ENCODE measurements around the gene STAG1. TPM values are rescaled to one million over a fixed set of nuclear protein-coding genes. Genes with fewer than 3 reads are reported as not detected.

Gene STAG1
- total and polyA plus RNA-seq, 9 of the 15 experiments (the other 6 are each of a cell fraction or from before 2014, with no cell fraction given): 2.7 to 17.7 (median 8.8) TPM

GRCh38 chr3:136562026-136562425 is 190.2 kb downstream of the STAG1 start (continued):
- TF ChIP-seq, protein P1, sequence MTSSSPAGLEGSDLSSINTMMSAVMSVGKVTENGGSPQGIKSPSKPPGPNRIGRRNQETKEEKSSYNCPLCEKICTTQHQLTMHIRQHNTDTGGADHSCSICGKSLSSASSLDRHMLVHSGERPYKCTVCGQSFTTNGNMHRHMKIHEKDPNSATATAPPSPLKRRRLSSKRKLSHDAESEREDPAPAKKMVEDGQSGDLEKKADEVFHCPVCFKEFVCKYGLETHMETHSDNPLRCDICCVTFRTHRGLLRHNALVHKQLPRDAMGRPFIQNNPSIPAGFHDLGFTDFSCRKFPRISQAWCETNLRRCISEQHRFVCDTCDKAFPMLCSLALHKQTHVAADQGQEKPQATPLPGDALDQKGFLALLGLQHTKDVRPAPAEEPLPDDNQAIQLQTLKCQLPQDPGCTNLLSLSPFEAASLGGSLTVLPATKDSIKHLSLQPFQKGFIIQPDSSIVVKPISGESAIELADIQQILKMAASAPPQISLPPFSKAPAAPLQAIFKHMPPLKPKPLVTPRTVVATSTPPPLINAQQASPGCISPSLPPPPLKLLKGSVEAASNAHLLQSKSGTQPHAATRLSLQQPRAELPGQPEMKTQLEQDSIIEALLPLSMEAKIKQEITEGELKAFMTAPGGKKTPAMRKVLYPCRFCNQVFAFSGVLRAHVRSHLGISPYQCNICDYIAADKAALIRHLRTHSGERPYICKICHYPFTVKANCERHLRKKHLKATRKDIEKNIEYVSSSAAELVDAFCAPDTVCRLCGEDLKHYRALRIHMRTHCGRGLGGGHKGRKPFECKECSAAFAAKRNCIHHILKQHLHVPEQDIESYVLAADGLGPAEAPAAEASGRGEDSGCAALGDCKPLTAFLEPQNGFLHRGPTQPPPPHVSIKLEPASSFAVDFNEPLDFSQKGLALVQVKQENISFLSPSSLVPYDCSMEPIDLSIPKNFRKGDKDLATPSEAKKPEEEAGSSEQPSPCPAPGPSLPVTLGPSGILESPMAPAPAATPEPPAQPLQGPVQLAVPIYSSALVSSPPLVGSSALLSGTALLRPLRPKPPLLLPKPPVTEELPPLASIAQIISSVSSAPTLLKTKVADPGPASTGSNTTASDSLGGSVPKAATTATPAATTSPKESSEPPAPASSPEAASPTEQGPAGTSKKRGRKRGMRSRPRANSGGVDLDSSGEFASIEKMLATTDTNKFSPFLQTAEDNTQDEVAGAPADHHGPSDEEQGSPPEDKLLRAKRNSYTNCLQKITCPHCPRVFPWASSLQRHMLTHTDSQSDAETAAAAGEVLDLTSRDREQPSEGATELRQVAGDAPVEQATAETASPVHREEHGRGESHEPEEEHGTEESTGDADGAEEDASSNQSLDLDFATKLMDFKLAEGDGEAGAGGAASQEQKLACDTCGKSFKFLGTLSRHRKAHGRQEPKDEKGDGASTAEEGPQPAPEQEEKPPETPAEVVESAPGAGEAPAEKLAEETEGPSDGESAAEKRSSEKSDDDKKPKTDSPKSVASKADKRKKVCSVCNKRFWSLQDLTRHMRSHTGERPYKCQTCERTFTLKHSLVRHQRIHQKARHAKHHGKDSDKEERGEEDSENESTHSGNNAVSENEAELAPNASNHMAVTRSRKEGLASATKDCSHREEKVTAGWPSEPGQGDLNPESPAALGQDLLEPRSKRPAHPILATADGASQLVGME (CRISPR knock-in tag; IDR thresholded peaks at IDR 0.05): no peak

DNA sequence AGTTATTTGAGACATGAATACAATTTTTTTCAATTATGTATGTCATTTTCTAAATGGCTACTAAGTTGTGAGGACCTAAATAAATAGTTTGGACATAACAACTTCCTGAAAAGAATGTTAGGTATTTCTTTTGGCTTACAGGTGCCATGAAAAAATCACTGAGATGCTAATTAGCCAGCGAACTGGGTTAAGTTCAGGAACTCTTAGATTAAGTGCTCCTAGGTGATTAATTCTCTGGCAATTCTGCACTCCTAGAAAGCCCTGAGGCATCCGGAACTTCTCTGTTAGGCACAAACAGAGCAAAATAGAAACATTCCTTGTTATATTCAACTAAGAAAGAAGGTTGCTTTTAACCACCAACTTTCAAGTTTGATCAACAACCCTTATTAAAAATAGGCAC is 192.3 kb downstream of the STAG1 start:
- Histone ChIP-seq H3K79me2 (ENCODE audit: control insufficient read depth, insufficient read depth, low read length) (no peaks in the 10 kb centered on the region), H3K9me3 (replicated peaks; ENCODE audit: control insufficient read depth, insufficient read depth, low read depth, low read length) (no peaks in the 10 kb centered on the region), H3K9ac (ENCODE audit: insufficient read depth in 1 of 2, low read depth in 2 of 2, low read length in 2 of 2) (no peak overlapping the region), H3K4me3 (no peak overlapping the region), H3K4me1 (replicated peaks in 1 of 2; ENCODE audit: control insufficient read depth in 2 of 2, insufficient read depth in 2 of 2, low read length in 2 of 2) (no peaks in the 10 kb centered on the region; a peak in 1 of 5 replicates), H3K27me3 (ENCODE audit: control insufficient read depth in 2 of 2, insufficient read depth in 2 of 2, low read length in 2 of 2) (no peaks in the 10 kb centered on the region), H3K4me2 (ENCODE audit: insufficient read depth, low read length) (no peak overlapping the region), H3K27ac (ENCODE audit: extremely low read depth, low read depth, low read length) (no peak overlapping the region), H3K9me1 (ENCODE audit: control insufficient read depth, insufficient read depth, low read length) (no peaks in the 10 kb centered on the region), H3K36me3 (ENCODE audit: control insufficient read depth, insufficient read depth, low read length) (no peaks in the 10 kb centered on the region), H2AFZ (ENCODE audit: low read depth, low read length) (no peak overlapping the region), H4K20me1 (replicated peaks; ENCODE audit: control insufficient read depth, insufficient read depth, low read length) (no peaks in the 10 kb centered on the region)
- in situ Hi-C loops (cut with MboI): no loop called here
- BruUV-seq (replicated peaks): no TSS peak
- DNase-seq (ENCODE audit: extremely low read depth in 1 of 4, low spot score in 3 of 4): no peak
- ATAC-seq: no peak
- POLR2A ChIA-PET: no interaction called here
- CTCF ChIA-PET (ENCODE audit: low intra/inter-chr PET ratio): no interaction called here
- whole genome bisulfite sequencing (ENCODE audit: insufficient coverage, low coverage, missing lambda C conversion rate): 76% methylated on average over 2 of the region's 2 CpGs
- intact Hi-C loops (cut with micrococcal nuclease): no loop called here
- FAIRE-seq: no peak
- TF ChIP-seq KDM4B (IDR thresholded peaks at IDR 0.05; ENCODE audit: borderline replicate concordance in 2 of 2, low read depth in 1 of 2) (no peak), MTA2 (IDR thresholded peaks at IDR 0.05; ENCODE audit: low read depth) (no peak), SRF (CRISPR knock-in tag; IDR thresholded peaks at IDR 0.05) (no peak), POU5F1 (IDR thresholded peaks at IDR 0.05; ENCODE audit: borderline replicate concordance, low read depth, low read length, partially characterized antibody) (no peak), UBTF (IDR thresholded peaks at IDR 0.05; ENCODE audit: borderline replicate concordance in 1 of 2, low read depth in 2 of 2, low read length in 2 of 2) (no peak), POLR2AphosphoS2 (IDR thresholded peaks at IDR 0.05; ENCODE audit: low read length) (no peak), ZNF518B (CRISPR knock-in tag; IDR thresholded peaks at IDR 0.05) (no peak), U2AF2 (optimal IDR thresholded peaks at IDR 0.05; ENCODE audit: low read depth, low read length) (no peak)

Data from K562 (cell line).